ENCODE results near the gene GLIS1.

DNA sequence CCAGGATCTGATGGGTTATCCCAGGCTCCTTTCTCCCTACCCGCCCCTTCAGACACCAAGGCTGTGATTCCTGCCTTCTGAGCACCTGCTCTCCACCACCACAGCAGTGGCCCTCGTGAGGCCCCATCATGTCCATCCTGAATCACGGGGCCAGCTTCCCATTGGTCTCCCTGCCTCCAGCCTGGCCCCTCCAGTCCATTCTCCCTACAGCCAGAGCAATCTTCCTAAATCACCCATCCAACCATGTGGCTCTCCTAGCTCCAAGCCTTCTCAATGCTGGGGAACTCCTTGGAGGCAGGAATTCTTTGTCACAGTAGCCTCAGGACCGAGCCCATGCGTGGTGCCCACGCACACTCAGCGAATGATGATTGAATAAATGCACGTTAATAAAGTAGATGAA, 8.9 kb upstream of the GLIS1 start:
- TF ChIP-seq, protein P1, sequence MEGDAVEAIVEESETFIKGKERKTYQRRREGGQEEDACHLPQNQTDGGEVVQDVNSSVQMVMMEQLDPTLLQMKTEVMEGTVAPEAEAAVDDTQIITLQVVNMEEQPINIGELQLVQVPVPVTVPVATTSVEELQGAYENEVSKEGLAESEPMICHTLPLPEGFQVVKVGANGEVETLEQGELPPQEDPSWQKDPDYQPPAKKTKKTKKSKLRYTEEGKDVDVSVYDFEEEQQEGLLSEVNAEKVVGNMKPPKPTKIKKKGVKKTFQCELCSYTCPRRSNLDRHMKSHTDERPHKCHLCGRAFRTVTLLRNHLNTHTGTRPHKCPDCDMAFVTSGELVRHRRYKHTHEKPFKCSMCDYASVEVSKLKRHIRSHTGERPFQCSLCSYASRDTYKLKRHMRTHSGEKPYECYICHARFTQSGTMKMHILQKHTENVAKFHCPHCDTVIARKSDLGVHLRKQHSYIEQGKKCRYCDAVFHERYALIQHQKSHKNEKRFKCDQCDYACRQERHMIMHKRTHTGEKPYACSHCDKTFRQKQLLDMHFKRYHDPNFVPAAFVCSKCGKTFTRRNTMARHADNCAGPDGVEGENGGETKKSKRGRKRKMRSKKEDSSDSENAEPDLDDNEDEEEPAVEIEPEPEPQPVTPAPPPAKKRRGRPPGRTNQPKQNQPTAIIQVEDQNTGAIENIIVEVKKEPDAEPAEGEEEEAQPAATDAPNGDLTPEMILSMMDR (IDR thresholded peaks at IDR 0.05), result no peak
- no peak for TF ChIP-seq POLR2A (IDR thresholded peaks at IDR 0.05)

All from ovary (tissue), 3 donors.